Erythroblast (primary cell): ENCODE data around the gene TSFM.

Source experiments
- GATA1 ChIP-seq: IDR thresholded peaks from 2 replicates; pipeline ENCODE4 v1.6.1; 2011; ENCODE audit warnings: low read depth, mild to moderate bottlenecking, control low read depth, low read length, moderate library complexity
- POLR2A ChIP-seq: IDR thresholded peaks from 2 replicates; pipeline ENCODE4 v1.6.1; 2011; ENCODE audit warnings: mild to moderate bottlenecking, low read length

DNA sequence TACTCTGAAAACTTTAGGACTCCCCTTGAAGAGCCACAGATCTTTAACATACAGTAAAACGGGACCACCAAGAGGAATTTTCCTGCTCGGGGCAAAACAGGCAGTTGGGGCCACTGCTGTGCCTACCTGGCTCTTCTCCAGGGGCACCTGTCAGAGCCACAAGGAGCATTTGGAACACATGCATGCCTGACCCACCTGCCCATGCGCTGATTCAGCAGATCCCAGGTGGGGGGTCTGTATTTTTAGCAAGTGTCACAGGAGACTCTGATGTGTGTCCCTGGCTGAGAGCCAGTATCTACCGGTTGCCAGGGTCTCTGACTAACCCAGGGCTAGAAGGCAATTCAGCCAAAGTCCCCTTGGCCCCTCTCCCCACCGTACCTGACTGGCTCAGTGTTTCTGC, 57.4 kb downstream of the TSFM start:
- no peak for TF ChIP-seq POLR2A
- no peak for TF ChIP-seq GATA1
